ENCODE data around the gene DDX1. TPM values are rescaled to one million over a fixed set of nuclear protein-coding genes. Genes with fewer than 3 reads are reported as not detected.

Gene DDX1
- total RNA-seq, 1 donor from 2014 or later: 105 TPM

DNA sequence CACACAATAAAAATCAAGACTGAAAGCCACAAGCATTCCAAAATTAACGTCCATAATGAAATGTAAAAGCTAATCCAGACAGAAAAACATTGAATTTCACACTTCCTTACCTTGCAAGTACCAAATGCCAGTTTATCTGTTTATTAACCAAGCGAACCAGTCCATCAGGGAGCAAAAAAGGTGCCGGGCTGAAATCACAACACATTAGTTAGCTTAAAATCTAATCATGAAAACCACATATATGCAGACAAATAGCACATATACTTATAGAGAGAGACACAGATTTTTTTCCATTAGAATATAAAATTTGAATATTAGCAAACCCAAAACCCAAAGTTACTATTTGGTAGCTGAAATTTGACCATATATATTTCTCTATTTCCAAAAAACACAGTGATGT lies 37.7 kb upstream of the DDX1 start:
- Histone ChIP-seq H3K27ac (ENCODE audit: low read depth, low read length) (no peak overlapping the region), H3K9me3 (ENCODE audit: control insufficient read depth in 3 of 3, low read length in 3 of 3) (no peaks in the 10 kb centered on the region), H3K9ac (ENCODE audit: low read depth in 1 of 3, low read length in 3 of 3) (no peak overlapping the region), H3K27me3 (ENCODE audit: control insufficient read depth in 3 of 3, insufficient read depth in 3 of 3, low read length in 3 of 3) (no peaks in the 10 kb centered on the region), H3K4me1 (ENCODE audit: control insufficient read depth in 3 of 3, insufficient read depth in 3 of 3, low read length in 3 of 3) (peaks cover 6 to 12% (median 8%) of the 10 kb centered on the region in 3 donors), H3K36me3 (ENCODE audit: control insufficient read depth in 3 of 3, insufficient read depth in 3 of 3, low read length in 3 of 3) (peaks cover 0 to 36% (median 9%) of the 10 kb centered on the region in 3 donors), H3K4me3 (ENCODE audit: low read length in 3 of 3) (no peak overlapping the region)

GRCh38 chr2:15554525-15555218 lies 37.0 kb upstream of the DDX1 start:
- peaks cover 0 to 31% (median 9%) of the 10 kb centered on the region in 3 donors for H3K36me3 ChIP-seq (ENCODE audit: control insufficient read depth in 3 of 3, insufficient read depth in 3 of 3, low read length in 3 of 3)
- no peak overlapping the region for H3K27ac ChIP-seq (ENCODE audit: low read depth, low read length)
- H3K4me1 ChIP-seq (ENCODE audit: control insufficient read depth in 3 of 3, insufficient read depth in 3 of 3, low read length in 3 of 3): peaks cover 6 to 19% (median 8%) of the 10 kb centered on the region in 3 donors
- H3K9ac ChIP-seq (ENCODE audit: low read depth in 1 of 3, low read length in 3 of 3): no peak overlapping the region
- no peaks in the 10 kb centered on the region for H3K9me3 ChIP-seq (ENCODE audit: control insufficient read depth in 3 of 3, low read length in 3 of 3)
- H3K4me3 ChIP-seq (ENCODE audit: low read length in 3 of 3): no peak overlapping the region
- H3K27me3 ChIP-seq (ENCODE audit: control insufficient read depth in 3 of 3, insufficient read depth in 3 of 3, low read length in 3 of 3): no peaks in the 10 kb centered on the region

DNA sequence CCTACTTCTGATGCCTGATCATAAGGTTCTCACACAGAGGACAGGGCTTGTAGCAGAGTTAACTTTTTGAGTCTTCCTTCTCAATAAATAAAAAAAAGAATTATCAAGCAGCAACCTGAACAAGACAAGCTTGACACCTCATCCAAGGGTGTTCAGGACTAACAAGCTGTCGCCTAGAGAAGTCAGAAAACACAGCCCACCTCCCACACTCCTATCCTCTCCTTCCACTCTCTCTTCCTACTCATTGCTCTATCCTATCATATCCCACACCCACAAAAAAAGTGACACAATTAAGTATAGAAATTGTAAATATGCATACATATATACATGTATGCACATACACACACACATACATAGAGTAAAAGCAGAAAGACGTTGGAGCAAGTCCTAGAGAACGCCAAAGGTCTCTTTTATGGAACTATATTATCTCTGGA lies 35.9 kb upstream of the DDX1 start:
- Histone ChIP-seq H3K9ac (ENCODE audit: low read depth in 1 of 3, low read length in 3 of 3) (no peak overlapping the region), H3K27me3 (ENCODE audit: control insufficient read depth in 3 of 3, insufficient read depth in 3 of 3, low read length in 3 of 3) (no peaks in the 10 kb centered on the region), H3K36me3 (ENCODE audit: control insufficient read depth in 3 of 3, insufficient read depth in 3 of 3, low read length in 3 of 3) (peaks cover 0 to 31% (median 9%) of the 10 kb centered on the region in 3 donors), H3K4me1 (ENCODE audit: control insufficient read depth in 3 of 3, insufficient read depth in 3 of 3, low read length in 3 of 3) (peaks cover 8 to 28% (median 9%) of the 10 kb centered on the region in 3 donors), H3K9me3 (ENCODE audit: control insufficient read depth in 3 of 3, low read length in 3 of 3) (no peaks in the 10 kb centered on the region), H3K4me3 (ENCODE audit: low read length in 3 of 3) (no peak overlapping the region), H3K27ac (ENCODE audit: low read depth, low read length) (no peak overlapping the region)

- H3K36me3 ChIP-seq (ENCODE audit: control insufficient read depth in 3 of 3, insufficient read depth in 3 of 3, low read length in 3 of 3): peaks cover 0 to 28% (median 9%) of the 10 kb centered on the region in 3 donors
Measured at GRCh38 chr2:15556311-15556930, 35.2 kb upstream of the DDX1 start.

DNA sequence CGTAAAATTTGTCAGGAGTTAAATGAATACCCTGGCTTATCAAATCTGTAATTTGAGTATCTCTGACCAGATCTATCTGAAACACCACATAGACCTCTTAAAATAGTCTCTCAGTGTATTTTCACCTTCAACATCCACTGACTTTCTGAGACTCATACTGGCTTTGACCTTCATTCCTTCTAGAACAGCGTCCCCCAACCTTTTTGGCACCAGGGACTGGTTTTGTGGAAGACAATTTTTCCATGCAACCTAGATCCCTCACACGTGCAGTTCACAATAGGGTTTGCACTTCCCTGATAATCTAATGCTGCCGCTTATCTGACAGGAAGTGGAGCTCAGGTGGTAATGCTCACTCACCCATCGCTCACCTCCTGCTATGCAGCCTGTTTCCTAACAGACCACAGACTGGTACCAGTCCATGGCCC lies 33.8 kb upstream of the DDX1 start:
- Histone ChIP-seq H3K4me3 (ENCODE audit: low read length in 3 of 3) (no peak overlapping the region), H3K9me3 (ENCODE audit: control insufficient read depth in 3 of 3, low read length in 3 of 3) (no peaks in the 10 kb centered on the region), H3K9ac (ENCODE audit: low read depth in 1 of 3, low read length in 3 of 3) (no peak overlapping the region), H3K36me3 (ENCODE audit: control insufficient read depth in 3 of 3, insufficient read depth in 3 of 3, low read length in 3 of 3) (peaks cover 0 to 18% (median 2%) of the 10 kb centered on the region in 3 donors), H3K27me3 (ENCODE audit: control insufficient read depth in 3 of 3, insufficient read depth in 3 of 3, low read length in 3 of 3) (no peaks in the 10 kb centered on the region), H3K27ac (ENCODE audit: low read depth, low read length) (no peak overlapping the region), H3K4me1 (ENCODE audit: control insufficient read depth in 3 of 3, insufficient read depth in 3 of 3, low read length in 3 of 3) (peaks cover 8 to 28% (median 16%) of the 10 kb centered on the region in 3 donors)

More at GRCh38 chr2:15556311-15556930, 35.2 kb upstream of the DDX1 start:
- no peaks in the 10 kb centered on the region for H3K9me3 ChIP-seq (ENCODE audit: control insufficient read depth in 3 of 3, low read length in 3 of 3)
- H3K4me1 ChIP-seq (ENCODE audit: control insufficient read depth in 3 of 3, insufficient read depth in 3 of 3, low read length in 3 of 3): peaks cover 8 to 28% (median 9%) of the 10 kb centered on the region in 3 donors
- no peak overlapping the region for H3K27ac ChIP-seq (ENCODE audit: low read depth, low read length)
- no peaks in the 10 kb centered on the region for H3K27me3 ChIP-seq (ENCODE audit: control insufficient read depth in 3 of 3, insufficient read depth in 3 of 3, low read length in 3 of 3)
- no peak overlapping the region for H3K9ac ChIP-seq (ENCODE audit: low read depth in 1 of 3, low read length in 3 of 3)
- no peak overlapping the region for H3K4me3 ChIP-seq (ENCODE audit: low read length in 3 of 3)

DNA sequence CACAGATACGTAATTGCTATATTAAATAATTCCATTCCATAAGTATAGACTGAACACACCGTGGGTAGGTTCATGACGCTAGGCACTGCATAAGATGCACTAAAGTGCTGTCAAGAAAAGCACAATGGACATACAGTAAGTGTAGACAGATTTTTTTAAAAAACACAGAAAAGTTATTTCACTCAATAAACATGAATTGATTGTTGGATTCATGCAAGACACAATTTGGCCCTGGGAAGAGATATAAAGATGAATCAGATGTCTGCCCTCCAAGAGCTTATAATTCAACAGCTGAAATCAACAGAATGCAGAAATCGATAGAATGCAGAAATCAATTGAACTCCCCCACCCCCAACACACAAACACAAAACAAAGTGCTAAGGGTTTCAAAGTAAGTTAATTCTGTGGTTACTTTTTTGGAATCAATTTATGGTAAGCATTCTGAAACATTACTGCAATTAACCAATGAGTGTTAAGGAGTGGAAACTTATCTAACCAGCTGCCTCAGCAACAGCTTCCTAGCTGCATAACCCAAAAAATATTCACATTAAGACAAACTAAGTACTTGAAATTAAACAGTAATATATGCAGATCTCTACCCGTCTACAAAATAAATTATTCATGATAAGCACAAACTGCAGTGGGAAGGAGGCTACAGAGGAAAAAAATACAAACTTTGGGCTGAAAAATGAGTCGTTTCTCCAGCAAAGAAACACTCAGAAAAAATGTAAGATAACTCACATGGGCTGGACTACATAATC lies 32.1 kb upstream of the DDX1 start:
- H3K9me3 ChIP-seq (ENCODE audit: control insufficient read depth in 3 of 3, low read length in 3 of 3): no peaks in the 10 kb centered on the region
- H3K4me1 ChIP-seq (ENCODE audit: control insufficient read depth in 3 of 3, insufficient read depth in 3 of 3, low read length in 3 of 3): peaks cover 8 to 28% (median 16%) of the 10 kb centered on the region in 3 donors
- H3K27ac ChIP-seq (ENCODE audit: low read depth, low read length): no peak overlapping the region
- H3K9ac ChIP-seq (ENCODE audit: low read depth in 1 of 3, low read length in 3 of 3): peak overlapping the region in 2 of 3 donors; percentile 4 to 85
- no peaks in the 10 kb centered on the region for H3K27me3 ChIP-seq (ENCODE audit: control insufficient read depth in 3 of 3, insufficient read depth in 3 of 3, low read length in 3 of 3)
- peak overlapping the region; percentile 90 to 91 (median 91) for H3K4me3 ChIP-seq (ENCODE audit: low read length in 3 of 3)
- H3K36me3 ChIP-seq (ENCODE audit: control insufficient read depth in 3 of 3, insufficient read depth in 3 of 3, low read length in 3 of 3): peaks cover 0 to 6% (median 0%) of the 10 kb centered on the region in 3 donors

GRCh38 chr2:15560140-15560987 lies 31.3 kb upstream of the DDX1 start:
- peak overlapping the region; percentile 70 for H3K27ac ChIP-seq (ENCODE audit: low read depth, low read length)
- H3K27me3 ChIP-seq (ENCODE audit: control insufficient read depth in 3 of 3, insufficient read depth in 3 of 3, low read length in 3 of 3): no peaks in the 10 kb centered on the region
- H3K4me3 ChIP-seq (ENCODE audit: low read length in 3 of 3): peak overlapping the region; percentile 90 to 91 (median 91)
- no peaks in the 10 kb centered on the region for H3K9me3 ChIP-seq (ENCODE audit: control insufficient read depth in 3 of 3, low read length in 3 of 3)
- H3K36me3 ChIP-seq (ENCODE audit: control insufficient read depth in 3 of 3, insufficient read depth in 3 of 3, low read length in 3 of 3): peaks cover 0 to 4% (median 0%) of the 10 kb centered on the region in 3 donors
- peaks cover 8 to 28% (median 16%) of the 10 kb centered on the region in 3 donors for H3K4me1 ChIP-seq (ENCODE audit: control insufficient read depth in 3 of 3, insufficient read depth in 3 of 3, low read length in 3 of 3)
- peak overlapping the region; percentile 85 to 96 (median 90) for H3K9ac ChIP-seq (ENCODE audit: low read depth in 1 of 3, low read length in 3 of 3)

- H3K27ac ChIP-seq (ENCODE audit: low read depth, low read length): peak within 1 kb of the TSS; percentile 70
- H3K36me3 ChIP-seq (ENCODE audit: control insufficient read depth in 3 of 3, insufficient read depth in 3 of 3, low read length in 3 of 3): no peaks in the 10 kb centered on the region
- peaks cover 8 to 28% (median 16%) of the 10 kb centered on the region in 3 donors for H3K4me1 ChIP-seq (ENCODE audit: control insufficient read depth in 3 of 3, insufficient read depth in 3 of 3, low read length in 3 of 3)
- peak within 1 kb of the TSS; percentile 90 to 91 (median 91) for H3K4me3 ChIP-seq (ENCODE audit: low read length in 3 of 3)
- H3K27me3 ChIP-seq (ENCODE audit: control insufficient read depth in 3 of 3, insufficient read depth in 3 of 3, low read length in 3 of 3): no peaks in the 10 kb centered on the region
- H3K9ac ChIP-seq (ENCODE audit: low read depth in 1 of 3, low read length in 3 of 3): peak within 1 kb of the TSS; percentile 85 to 96 (median 90)
- no peaks in the 10 kb centered on the region for H3K9me3 ChIP-seq (ENCODE audit: control insufficient read depth in 3 of 3, low read length in 3 of 3)
Measured at GRCh38 chr2:15560988-15561573, 30.6 kb upstream of the DDX1 start, which contains the start of gene NBAS. Gene NBAS, minus strand, starts transcription at chr2:15561334. Its CDS starts 30 bp downstream, at chr2:15561304.
